ENCODE data around the gene MAP3K5.

- TF ChIP-seq CTCF (IDR thresholded peaks at IDR 0.05) (no peak), POLR2A (IDR thresholded peaks at IDR 0.05) (no peak)
Observed at GRCh38 chr6:136593748-136594490, 198.4 kb downstream of the MAP3K5 start.

Data from suprapubic skin (tissue), 3 donors.